GM12865 (cell line): Measurements from ENCODE around the gene MACF1.

Source experiments
- DNase-seq: peaks from one replicate; pipeline ENCODE4 v3.0.0; 2010; ENCODE audit warnings: low read depth
- H3K4me3 ChIP-seq: 2 replicates; pipeline ENCODE4 v1.5.1; 2011; ENCODE audit warnings: mild to moderate bottlenecking, low read depth, low read length, control low read depth
- TF ChIP-seq, protein P1 (sequence below): IDR thresholded peaks from 2 replicates; pipeline ENCODE4 v1.5.1; 2011; ENCODE audit warnings: low read length, control low read depth, low read depth, inconsistent platforms; ENCODE audit not compliant: insufficient read depth; ENCODE audit errors: missing control alignments

Gene MACF1

DNA sequence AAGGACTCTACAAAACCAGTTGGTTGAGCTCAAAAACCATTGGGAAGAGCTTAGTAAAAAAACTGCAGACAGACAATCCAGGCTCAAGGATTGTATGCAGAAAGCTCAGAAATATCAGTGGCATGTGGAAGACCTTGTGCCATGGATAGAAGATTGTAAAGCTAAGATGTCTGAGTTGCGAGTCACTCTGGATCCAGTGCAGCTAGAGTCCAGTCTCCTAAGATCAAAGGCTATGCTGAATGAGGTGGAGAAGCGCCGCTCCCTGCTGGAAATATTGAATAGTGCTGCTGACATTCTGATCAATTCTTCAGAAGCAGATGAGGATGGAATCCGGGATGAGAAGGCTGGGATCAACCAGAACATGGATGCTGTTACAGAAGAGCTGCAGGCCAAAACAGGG is 183.0 kb downstream of the MACF1 start:
- no peak for DNase-seq
- TF ChIP-seq, protein P1, sequence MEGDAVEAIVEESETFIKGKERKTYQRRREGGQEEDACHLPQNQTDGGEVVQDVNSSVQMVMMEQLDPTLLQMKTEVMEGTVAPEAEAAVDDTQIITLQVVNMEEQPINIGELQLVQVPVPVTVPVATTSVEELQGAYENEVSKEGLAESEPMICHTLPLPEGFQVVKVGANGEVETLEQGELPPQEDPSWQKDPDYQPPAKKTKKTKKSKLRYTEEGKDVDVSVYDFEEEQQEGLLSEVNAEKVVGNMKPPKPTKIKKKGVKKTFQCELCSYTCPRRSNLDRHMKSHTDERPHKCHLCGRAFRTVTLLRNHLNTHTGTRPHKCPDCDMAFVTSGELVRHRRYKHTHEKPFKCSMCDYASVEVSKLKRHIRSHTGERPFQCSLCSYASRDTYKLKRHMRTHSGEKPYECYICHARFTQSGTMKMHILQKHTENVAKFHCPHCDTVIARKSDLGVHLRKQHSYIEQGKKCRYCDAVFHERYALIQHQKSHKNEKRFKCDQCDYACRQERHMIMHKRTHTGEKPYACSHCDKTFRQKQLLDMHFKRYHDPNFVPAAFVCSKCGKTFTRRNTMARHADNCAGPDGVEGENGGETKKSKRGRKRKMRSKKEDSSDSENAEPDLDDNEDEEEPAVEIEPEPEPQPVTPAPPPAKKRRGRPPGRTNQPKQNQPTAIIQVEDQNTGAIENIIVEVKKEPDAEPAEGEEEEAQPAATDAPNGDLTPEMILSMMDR = no peak
- no peak overlapping the region for H3K4me3 ChIP-seq

DNA sequence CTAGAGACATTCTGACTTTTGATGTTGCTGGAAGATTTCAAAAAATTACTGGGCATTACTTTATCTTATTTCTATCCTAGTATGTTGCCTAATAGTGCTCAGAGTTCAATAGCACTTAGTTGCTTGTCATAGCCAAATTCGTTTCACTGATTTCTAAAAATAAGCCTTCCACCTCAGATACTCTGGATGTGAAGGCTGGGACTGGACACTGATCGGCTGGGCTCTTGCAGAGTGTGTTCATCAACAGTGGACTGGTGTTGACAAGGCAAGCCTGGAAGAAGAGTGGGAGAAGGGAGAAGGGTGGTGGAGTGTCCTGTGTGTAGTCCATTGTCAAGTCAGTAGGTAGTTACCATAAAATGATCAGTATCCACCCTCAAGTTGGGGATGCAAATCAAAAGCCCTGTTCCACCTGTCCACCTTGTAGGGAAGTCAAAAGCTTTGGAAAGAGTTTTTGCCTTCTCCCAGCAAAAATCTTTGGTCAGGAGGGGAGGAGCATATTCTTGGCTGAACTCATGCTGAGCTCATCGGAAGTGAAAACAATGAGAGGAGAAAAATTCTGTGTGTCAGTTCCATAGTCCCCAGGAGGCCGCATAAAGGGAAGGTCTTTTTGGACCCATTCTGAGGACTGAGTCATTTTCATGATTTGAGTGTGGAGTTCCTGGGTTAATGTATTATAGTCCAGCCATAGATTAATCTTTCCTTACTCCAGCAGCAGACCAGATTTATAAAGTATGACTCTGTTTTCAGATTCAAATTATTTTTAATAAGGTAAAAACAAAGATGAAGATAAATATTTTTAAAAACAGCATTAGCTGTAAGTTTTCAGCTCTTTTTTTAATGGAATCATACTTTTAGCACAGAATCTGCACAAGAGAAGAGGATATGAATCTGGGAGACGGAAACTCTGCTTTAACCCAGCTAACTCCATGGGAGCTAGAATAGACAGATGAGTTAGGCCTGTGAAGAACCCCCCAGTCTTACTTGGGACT is 187.5 kb downstream of the MACF1 start:
- TF ChIP-seq, protein P1 = no peak
- no peak overlapping the region for H3K4me3 ChIP-seq
- peak; percentile 47 for DNase-seq

DNA sequence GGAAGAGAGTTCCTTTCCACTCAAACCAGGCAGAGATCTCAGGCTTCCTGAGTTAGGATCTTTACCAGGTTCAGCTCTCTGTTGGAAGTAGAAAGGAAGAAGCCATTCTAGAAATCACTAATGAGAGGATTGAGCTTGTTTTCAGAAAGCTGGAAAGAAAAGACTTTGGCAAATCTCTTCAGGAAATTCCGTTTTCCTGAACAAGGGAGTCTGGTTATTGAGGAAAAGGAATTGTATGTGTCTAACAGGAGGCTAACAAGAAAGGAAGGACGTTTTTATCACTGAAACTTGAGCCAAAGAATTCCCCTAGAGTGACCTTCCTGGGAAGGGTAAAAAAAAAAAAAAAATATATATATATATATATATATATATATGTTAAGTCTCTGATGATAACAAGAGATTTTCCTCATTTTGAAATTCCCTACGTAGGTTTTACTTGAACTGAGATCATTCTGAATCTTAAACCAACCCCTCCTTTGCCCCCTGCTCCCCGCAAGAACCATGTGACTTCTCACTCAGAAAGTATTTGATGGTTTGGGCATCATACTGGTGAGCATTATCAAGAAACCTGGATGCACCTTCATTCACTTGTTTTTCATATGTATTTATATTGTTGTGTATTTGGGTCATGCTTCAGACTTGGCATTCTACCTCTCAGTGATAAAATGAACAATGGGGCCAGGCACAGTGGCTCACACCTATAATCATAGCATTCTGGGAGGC is 188.5 kb downstream of the MACF1 start:
- no peak for DNase-seq
- no peak overlapping the region for H3K4me3 ChIP-seq
- TF ChIP-seq, protein P1 = no peak

DNA sequence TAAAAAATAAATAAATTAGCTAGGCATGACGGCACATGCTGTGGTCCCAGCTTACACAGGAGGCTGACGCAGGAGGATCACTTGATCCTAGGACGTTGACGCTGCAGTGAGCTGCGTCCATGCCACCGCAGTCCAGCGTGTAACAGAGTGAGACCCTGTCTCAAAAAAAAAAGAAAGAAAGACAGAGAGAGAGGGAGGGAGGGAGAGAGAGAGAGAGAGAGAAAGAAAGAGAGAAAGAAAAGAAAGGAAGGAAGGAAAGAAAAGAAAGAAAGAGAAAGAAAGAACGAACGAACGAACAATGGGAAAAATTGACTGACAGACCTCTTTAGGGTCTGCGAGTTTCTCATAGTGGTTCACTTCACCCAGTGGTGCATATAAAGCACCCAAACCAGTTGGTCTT is 189.2 kb downstream of the MACF1 start:
- no peak for DNase-seq
- no peak overlapping the region for H3K4me3 ChIP-seq
- TF ChIP-seq, protein P1 = no peak

DNA sequence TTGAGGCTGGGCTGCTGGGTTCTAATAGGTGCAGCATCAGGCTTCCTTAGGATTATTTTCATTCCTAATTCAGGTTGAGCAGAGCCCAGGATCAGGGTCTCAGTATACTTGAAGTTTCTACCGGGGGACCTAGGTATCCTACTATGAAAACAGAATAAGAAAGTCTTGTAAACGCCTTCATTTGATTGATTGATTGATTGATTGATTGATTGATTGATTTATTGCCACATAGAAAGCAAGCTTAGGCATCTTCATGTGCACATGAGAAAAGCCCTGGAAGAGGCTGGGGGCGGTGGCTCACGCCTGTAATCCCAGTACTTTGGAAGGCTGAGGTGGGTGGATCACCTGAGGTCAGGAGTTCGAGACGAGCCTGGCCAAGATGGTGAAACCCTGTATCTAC is 189.6 kb downstream of the MACF1 start:
- TF ChIP-seq, protein P1 = no peak

DNA sequence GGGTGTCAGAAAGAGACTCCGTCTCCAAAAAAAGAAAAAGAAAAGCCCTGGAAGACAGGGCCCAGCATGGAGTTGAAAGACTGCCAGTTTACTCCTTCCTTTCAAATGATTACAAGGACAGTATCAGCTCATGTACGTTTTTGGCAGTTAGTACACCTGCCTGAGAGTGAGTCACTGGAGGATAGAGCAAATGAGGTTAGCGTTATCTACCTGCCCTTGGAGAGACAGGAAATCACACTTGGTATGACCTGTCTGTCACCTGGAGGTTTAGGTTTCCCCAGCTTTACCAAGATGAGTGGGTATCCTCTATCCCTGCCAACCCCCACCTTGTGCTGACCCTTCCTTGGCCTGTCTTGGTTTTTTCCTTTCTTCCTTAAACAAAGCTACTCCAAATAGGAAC is 190.1 kb downstream of the MACF1 start:
- peak; percentile 35 for DNase-seq
- TF ChIP-seq, protein P1 = no peak
- H3K4me3 ChIP-seq = no peak overlapping the region

More for the DNA sequence above, 189.6 kb downstream of the MACF1 start:
- DNase-seq = no peak
- H3K4me3 ChIP-seq = no peak overlapping the region
